LHCN-M2 (cell line): ENCODE results near the gene ACTMAP. TPM values are rescaled to one million over a fixed set of nuclear protein-coding genes. Genes with fewer than 3 reads are reported as not detected.

ENCODE experiments used
- DNase-seq: peaks from one replicate; pipeline ENCODE4 v3.0.0-alpha.2; 2012; ENCODE audit warnings: low read depth
- total RNA-seq: library from RNA; depleted of rRNA; stranded (reverse); fragments of >200 nt; gene quantifications from 2 replicates; pipeline ENCODE4 v1.2.3, GENCODE V29; 2014

Gene ACTMAP
- total RNA-seq, 1 experiment from 2014 or later, result 2.0 TPM

DNA sequence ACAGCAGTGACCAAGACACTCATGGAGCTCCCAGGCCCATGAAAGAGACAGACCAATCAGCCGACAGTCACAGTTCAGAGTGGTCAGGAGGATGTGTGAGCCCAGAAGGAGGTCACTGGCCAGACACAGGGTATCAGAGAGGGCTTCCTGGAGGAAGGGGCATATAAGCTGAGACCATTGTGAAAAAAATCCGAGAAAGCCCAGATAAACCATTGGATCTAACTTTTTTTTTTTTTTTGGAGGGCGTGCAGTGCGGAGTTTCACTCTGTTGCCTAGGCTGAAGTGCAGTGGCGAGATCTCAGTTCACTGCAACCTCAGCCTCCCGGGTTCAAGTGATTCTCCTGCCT is 29.2 kb downstream of the ACTMAP start:
- DNase-seq, result no peak

DNA sequence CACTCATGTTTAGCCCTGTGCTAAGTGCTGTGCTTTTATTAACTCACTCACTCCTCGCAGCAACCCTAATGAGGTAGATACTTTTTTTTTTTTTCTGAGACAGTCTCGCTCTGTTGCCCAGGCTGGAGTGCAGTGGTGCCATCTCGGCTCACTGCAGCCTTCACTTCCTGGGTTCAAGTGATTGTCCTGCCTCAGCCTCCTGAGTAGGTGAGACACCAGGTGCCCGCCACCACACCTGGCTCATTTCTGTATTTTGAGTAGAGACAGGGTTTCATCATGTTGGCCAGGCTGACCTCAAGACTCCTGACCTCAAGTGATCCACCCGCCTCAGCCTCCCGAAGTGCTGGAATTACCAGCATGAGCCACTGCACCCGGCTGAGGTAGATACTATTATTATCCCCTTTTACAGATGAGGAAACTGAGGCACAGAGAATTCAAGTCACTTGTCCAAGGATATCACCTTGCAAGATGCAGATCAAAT is 30.8 kb downstream of the ACTMAP start:
- DNase-seq, result no peak

DNA sequence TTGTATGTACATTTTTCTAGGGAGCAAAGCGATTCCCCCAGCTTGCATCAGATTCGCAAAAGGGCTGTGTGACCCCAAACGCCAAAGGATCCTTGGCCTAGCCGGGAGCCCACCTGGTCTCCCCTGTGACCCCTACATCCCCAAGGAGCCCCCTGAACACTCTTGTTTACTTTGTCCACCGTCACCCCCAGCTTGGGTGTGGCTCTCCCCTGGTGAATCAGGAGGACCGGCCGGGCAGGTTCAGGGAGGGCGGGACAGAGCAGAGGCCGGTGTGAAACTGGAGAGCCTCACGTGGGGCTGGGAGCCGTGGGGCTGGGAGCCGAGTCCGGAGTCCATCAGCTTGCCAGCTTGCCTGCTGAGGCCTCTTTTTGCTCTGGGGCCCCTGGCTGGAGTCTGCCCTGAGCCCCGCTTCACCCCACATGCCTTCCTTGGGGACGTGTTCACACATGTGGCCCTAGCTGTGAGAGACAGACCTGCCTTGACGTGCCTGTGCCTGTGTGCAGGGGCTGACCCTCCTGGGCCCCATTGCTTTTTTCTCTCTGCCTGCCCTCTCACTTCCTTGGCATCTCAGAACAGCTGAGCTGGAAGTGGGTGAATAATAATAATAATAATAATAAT is 31.4 kb downstream of the ACTMAP start:
- DNase-seq, result peak; percentile 46

DNA sequence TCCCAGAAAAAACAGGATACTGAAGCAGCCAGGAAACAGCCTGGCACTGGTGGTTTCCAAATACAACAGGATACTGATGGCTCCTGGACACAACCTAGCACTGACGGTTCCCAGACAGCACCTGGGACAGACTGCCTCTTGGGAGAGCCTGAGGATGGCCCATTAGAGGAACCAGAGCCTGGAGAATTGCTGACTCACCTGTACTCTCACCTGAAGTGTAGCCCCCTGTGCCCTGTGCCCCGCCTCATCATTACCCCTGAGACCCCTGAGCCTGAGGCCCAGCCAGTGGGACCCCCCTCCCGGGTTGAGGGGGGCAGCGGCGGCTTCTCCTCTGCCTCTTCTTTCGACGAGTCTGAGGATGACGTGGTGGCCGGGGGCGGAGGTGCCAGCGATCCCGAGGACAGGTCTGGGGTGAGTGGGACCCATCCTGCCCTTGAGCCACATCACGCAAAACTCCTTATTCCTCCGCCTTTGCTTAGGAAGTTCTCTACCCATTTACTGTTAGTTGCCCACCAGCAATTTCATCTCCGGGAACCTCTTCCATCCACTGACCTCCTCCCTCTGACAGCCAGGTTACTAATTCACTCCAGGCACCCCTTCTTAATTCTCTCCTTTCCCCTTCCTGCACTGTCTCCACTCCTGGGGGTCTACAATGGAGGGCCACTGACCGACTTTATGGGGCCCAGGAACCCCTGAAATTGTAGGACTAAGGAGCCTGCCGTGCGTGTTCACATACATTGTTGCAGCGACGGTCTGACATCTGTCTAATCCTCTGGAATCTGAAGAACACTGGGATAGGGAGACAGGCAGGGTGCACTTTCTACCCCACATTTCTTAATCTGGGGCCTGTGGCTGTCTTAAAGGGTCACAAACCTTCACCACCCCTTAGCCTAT is 32.1 kb downstream of the ACTMAP start:
- DNase-seq, result no peak

DNA sequence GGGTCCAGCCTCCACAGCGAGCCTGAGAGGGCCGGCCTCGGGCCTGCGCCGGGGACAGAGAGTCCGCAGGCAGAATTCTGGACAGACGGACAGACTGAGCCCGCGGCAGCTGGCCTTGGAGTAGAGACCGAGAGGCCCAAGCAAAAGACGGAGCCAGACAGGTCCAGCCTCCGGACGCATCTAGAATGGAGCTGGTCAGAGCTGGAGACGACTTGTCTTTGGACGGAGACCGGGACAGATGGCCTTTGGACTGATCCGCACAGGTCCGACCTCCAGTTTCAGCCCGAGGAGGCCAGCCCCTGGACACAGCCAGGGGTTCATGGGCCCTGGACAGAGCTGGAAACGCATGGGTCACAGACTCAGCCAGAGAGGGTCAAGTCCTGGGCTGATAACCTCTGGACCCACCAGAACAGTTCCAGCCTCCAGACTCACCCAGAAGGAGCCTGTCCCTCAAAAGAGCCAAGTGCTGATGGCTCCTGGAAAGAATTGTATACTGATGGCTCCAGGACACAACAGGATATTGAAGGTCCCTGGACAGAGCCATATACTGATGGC is 32.9 kb downstream of the ACTMAP start:
- DNase-seq, result no peak

DNA sequence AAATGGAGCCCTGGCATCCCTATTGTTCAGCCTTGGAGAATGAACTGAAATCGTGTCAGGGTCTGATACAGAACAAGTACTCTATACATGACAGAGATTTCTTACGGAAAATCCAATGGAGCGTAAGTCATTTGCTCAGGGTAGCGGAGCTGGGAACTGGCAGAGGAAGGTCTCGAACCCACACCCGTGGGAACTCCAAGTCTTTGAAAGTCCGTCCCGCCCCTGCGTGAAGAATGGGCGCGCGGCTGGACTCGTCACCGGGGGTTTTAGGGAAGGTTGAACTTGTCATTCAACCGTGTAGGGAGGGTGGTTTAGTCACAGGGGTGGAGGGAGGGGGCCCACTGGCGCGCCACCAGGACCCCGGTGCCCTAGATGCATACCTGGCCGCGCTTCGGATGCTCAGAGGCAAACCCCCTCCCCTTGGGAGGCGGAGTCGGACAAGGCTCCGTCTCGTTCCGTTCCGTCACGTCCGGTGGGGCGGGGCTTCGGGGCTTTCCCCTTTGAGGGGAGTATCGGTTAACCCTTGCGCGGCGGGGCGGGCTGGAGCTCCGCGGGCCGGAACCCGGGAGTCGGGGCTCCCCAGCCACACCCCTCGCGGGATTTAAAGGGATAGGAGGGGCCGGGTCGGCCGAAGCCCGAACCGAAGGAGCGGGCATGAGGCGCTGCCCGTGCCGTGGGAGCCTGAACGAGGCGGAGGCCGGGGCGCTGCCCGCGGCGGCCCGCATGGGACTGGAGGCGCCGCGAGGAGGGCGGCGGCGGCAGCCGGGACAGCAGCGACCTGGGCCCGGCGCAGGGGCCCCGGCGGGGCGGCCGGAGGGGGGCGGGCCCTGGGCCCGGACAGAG is 33.6 kb downstream of the ACTMAP start, which contains the start of the genes COQ8B and ITPKC:
Gene COQ8B, minus strand, starts transcription at position 405 of the 843 bp plus-strand sequence. CDS start 2,254 bp downstream, outside the sequence.
Gene ITPKC, plus strand, starts transcription at position 631 of the 843 bp plus-strand sequence. Its CDS starts 24 bp downstream, at position 655.
- peak; percentile 97 for DNase-seq

DNA sequence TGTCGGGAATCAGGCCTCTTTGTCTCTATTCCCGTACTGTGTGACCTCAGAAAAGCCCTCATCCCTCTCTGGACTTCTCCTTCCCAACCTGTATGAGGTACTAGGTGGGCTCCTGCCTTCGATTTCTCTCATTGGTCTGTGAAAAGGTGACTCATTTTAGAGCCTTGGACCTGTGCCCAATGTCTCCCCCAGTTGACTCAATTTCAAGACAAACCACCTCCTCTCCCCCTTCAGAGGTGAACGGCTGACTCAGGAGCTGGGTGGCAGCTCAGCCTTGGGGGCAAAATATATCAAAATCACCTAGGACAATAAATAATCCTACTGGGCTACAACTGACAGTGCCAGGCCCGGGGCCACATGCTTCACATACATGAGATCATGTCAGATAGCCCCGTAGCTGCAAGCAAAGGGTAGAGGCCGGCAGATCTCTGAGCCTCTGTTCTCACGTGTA is 34.2 kb downstream of the ACTMAP start:
- DNase-seq, result no peak

DNA sequence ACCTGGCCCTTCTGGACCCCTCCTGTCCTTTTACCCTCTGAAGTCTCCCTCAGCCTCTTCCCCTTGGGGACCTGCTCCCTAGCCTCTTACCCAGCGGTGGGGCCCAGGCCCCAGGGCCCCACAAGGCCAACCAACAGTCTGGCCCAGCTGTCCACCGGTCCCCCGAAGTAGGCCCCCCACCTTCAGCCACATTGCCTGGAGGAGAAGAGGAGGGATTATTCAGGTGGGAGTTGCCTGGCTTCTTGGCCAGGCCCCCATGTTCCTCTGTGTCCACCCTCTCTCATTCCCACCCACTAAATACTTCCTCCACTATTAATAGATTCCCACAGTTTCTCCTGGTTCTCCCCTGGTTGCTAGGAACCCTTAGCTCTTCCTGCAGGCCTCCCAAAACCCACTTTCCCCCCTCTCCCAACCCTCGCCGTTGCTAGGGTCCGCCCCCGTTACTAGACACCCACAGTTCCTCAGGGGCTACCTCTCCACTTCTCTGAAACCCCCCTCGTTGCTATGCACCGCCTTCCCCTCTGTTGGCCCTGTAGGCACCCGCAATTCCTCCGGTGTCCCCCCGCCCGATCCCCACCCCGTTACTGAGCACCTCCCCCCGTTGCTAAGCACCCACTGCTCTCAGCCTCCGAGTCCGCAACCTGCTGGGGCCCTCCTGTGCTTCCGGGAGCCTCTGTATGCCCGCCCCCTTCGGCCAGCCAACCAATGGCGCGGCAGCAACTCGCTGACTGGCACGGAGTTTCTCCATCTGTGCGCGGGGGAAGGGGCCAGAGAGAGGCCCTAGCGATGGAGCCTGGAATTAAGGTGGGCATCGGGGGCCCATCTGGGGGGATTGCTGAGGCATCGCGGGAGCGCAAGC is 35.6 kb downstream of the ACTMAP start:
- peak; percentile 87 for DNase-seq

DNA sequence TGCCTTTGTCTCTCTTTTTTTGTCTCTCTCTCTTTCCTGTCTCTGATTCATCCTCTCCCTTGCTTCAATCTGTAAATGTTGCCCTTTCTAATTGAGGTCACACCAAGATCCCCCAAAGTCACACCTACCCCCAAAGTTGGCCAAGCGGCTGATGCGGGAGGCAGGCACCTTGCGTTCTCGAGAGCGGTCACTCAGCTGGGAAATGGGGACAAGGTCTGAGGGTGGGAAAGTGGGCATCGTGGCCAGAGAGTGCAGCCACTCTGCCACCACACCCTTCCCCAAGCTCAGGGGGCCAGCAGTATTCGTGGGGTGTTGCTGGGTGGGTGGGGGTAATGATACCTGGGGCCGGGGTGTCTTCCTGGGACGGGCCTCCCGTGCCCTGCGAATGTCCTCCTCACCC is 36.3 kb downstream of the ACTMAP start:
- DNase-seq, result no peak

DNA sequence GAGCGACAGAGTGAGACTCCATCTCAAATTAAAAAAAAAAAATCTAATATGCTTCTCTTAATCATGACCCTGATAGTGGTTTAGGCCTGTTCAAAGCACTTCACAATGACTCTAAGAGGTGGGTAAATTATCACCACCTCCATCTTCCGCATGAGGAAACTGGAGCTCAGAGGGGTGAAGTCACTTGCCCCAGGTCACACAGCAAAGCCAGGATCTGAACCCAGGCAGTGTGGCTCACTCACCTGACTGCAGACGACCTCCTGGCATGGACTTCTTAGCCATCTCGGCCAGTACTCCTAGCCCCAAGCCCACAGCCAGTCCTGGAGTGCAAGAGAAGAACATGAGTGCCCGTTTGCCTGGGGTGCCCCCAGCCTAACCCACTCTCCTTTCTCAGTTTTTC is 40.5 kb downstream of the ACTMAP start:
- no peak for DNase-seq

DNA sequence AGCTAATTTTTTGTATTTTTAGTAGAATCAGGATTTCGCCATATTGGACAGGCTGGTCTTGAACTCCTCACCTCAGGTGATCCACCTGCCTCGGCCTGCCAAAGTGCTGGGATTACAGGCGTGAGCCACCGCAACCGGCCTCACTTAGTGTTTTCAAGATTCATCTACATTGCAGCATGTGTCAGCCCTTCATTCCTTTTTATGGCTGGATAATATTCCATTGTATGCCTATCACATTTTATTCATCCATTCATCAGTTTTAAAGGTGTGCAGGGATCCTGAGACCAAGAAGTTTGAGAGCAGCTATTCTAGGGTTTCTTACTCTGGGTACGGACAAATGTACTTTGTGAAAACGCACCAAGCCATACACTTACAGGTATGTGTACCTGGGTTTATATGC is 42.7 kb downstream of the ACTMAP start:
- no peak for DNase-seq

DNA sequence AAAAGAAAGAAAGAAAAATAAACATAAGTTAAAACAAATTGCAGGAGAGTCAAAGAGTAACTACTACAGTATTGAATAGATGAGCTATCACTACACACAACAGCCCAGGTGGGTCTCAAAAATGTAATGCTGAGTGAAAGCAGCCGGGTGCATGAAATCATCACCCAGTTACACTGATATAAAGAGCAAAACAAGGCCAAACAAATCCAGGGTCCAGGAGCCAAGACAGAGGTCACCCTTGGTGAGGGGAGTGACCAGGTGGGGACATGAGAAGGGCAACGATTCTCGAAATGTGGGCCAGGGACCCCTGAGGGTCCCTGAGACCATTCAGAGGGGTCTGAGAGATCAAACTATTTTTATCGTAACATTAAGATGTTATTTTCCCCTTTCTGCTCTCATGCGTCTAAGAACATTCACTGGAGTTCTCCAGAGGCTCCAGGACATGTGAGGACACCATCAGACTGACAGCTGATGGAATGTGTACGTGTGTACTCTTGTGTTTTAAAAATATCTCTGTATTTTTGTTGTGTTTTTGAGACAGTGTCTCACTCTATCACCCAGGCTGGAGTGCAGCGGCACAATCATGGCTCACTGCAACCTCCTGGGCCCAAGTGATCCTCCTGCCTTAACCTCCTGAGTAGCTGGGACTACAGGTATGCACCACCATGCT is 44.2 kb downstream of the ACTMAP start:
- no peak for DNase-seq

DNA sequence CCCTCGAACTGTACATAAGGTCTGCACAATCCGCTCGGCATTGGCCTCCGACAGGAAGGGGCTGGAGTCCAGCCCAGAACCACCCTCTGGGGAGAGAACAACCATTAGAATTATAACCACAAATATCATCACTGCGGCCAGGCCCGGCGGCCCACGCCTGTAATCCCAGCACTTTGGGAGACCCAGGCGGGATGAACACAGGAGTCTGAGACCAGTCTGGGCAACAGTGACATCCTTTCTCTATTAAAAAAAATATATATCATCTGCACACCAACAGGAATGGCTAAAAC is 45.0 kb downstream of the ACTMAP start:
- DNase-seq, result no peak

DNA sequence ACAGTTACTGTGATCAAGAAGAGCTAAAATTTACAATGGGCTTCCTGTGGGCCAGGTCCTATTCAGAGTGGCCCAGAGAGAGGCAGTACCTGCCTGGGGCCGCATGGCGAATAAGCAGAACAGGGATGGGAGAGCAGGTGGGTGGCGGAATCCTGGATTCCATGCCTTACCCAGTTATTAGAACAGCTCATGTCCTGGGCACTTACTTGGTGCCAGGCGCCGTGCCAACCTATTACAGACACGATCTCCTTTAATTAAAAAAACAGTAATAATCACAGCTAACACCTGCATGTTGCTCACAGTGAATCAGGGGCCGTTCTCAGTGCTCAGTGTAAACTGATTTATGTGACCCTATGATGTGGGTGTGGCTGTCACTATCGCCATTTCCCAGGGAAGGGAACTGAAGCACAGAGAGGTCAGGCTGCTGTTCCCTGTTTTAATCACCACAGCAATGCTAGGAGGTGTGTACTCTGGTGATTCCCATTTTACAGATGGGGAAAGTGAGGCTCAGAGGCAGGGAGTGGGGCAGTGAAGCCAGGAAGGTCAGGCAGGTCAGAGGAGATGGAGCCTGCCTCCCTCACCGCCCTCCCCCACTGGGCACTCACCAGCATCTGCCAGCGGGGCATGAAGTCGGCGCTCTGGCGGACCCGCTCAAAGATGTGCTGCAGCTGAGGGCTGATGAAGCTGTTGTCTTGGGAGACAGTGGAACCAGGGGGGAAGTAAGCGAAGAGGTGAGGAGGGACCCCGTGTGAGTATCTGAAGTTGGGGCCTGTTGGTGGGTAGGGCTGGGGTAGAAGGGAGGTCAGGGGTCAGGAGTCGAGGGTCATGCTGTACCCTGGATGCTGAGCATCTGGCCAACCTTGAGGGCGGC is 45.6 kb downstream of the ACTMAP start:
- no peak for DNase-seq

DNA sequence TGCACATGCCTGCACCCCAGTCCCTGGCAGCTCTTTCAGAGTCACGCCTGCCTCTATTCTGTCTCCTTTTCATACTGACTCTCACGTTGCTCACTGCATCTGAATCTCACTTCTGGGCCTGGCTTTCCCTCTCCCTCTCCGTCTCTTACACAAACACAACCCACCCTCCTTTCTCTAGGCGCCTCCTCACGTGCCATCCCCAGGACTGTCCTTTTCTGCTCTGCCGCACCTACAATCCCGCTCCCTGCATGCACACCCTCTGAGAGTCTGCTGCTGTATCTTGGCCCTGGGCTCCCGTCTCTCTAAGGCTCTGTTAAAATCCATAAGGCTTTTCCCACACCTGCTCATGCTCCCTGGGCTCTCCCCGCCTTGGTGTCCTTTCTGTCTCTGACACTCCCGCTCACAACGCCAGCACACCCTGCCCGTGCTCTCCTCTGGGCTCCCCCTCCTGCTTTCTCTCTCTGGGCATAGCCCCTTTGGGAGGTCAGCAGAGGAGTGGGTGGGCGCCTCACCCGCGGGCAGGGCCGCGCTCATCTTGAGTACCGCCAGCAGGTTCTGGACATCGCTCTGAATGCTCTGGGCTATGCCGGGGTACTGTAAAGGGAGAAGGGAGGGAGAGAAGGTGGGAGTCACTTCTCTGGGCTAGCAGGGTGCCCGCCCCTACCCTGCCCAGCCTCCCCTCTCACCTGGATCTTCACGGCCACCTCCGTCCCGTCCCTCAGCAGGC is 47.1 kb downstream of the ACTMAP start:
- no peak for DNase-seq

DNA sequence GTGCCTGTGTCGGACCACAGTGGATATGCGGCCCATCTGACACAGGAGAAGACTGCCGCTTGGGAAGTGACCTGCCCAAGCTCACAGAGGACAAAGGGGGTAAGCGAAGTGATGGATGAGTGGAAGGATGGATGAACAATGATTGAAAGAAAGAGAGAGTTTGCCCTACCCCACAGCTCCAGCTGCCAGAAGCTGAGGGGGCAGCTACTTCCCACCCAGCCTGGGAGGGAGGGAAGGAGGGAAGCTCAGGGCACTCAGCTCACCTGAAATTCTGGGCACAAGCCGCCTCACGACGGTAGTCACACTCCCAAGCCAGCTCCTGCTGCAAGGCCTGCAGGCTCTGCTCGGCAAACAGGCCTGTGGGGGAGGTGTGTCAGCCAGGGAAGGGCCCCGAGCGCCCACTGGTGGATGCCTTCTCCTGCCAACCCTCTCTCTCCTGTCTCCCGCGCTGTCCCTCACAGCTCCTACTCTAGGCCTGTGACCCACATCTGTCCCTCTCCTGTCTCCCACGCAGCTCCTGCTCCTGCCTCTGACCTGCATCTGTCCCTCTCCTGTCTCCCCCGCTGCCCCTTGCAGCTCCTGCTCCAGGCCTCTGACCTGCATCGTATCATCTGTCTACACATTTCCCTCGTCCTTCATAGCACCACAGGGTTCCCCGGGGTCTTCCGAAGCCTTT is 47.8 kb downstream of the ACTMAP start:
- no peak for DNase-seq

DNA sequence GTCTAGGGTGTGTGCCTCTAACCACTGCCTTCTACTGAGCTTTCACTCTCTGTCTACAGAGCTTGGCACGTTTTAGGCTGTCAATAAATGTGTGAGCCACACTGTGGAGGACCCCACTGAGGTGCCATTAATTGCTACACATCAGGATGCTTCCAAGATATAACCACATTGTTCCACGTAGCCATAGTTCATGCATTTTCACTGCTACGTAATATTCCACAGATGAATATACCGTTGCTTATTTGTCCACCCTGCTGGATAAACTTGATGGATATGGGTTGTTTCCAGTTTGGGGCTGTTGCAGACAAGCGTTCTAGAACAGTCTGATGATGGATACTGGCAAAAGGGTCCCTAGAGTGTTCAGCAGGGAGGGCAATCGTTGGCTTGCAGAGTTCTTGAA is 48.5 kb downstream of the ACTMAP start:
- DNase-seq, result no peak

DNA sequence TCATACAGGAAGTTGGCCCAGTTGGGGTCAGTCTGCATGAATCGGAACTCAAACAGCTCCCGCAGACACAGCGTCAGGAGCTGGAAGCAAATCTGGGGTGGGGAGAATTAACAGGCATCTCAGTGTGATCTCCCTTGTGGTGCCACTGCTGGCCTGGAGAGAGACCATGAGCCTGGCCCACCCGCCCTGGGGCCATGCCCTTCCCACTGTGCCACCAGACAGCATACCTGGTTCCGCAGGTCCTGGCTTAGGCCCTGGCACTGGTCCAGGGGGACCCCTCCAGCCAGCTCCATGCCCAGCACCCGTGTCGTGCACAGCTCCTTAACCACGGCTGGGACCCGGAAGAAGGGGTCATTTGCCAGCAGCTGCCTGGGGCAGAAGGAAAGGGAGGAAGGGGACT is 50.2 kb downstream of the ACTMAP start:
- no peak for DNase-seq
